IMR-90 (cell line): ENCODE measurements around the gene DPYSL5. TPM values are rescaled to one million over a fixed set of nuclear protein-coding genes. Genes with fewer than 3 reads are reported as not detected.

Source experiments
- ATAC-seq: fragments of 200-7000 bp; cut with Tn5 transposase; 2 replicates; pipeline ENCODE4 v1.9.1; 2020; ENCODE audit warnings: low read depth, mild to moderate bottlenecking, moderate library complexity
- BruUV-seq: library from RNA; stranded (reverse); fragments of 400-500 nt; replicated peaks from 2 replicates; lab custom pipeline; 2021; lab: Mats Ljungman, UMichigan
- CTCF ChIA-PET: fragments of 300-600 bp; formaldehyde crosslinking; extraction: SDS; loops from one replicate; lab custom pipeline; 2021; ENCODE audit warnings: antibody characterized with exemption; lab: Yijun Ruan, JAX
- POLR2A ChIA-PET: fragments of 300-600 bp; sonication (Branson Sonifier 250); formaldehyde crosslinking; loops from one replicate; lab custom pipeline; 2022; ENCODE audit warnings: antibody characterized with exemption; ENCODE audit not compliant: unreplicated experiment; lab: Charles Lee
- DNase-seq: peaks from one replicate; pipeline ENCODE4 v3.0.0; 2013
- H2AFZ ChIP-seq: replicated peaks from 2 replicates; pipeline ENCODE3; 2013; ENCODE audit warnings: low read length, mild to moderate bottlenecking; ENCODE audit not compliant: poor library complexity
- H2AK5ac ChIP-seq: 2 replicates; pipeline ENCODE4 v1.6.1; 2013; ENCODE audit warnings: low read depth, low read length, inconsistent platforms
- H2AK9ac ChIP-seq: replicated peaks from 2 replicates; pipeline ENCODE3; 2013; ENCODE audit warnings: mild to moderate bottlenecking, low read depth, low read length, moderate library complexity; ENCODE audit not compliant: poor library complexity
- H2BK120ac ChIP-seq: 2 replicates; pipeline ENCODE4 v1.6.1; 2013; ENCODE audit warnings: low read depth, low read length, inconsistent platforms
- H2BK15ac ChIP-seq: 3 replicates; pipeline ENCODE4 v1.6.1; 2013; ENCODE audit warnings: low read depth, low read length, inconsistent platforms
- H2BK20ac ChIP-seq: 2 replicates; pipeline ENCODE4 v1.6.1; 2013; ENCODE audit warnings: low read depth, mild to moderate bottlenecking, inconsistent platforms, low read length, moderate library complexity
- H2BK5ac ChIP-seq: 2 replicates; pipeline ENCODE4 v1.6.1; 2013; ENCODE audit warnings: mild to moderate bottlenecking, low read depth, low read length, inconsistent platforms; ENCODE audit not compliant: poor library complexity, severe bottlenecking
- H3K14ac ChIP-seq: replicated peaks from 2 replicates; pipeline ENCODE4 v1.6.1; 2013; ENCODE audit warnings: low read depth, low read length, inconsistent platforms
- H3K18ac ChIP-seq: 2 replicates; pipeline ENCODE4 v1.6.1; 2013; ENCODE audit warnings: low read depth, low read length, control low read depth
- H3K23ac ChIP-seq: 2 replicates; pipeline ENCODE4 v1.6.1; 2013; ENCODE audit warnings: low read depth, low read length, inconsistent platforms
- H3K27ac ChIP-seq: 2 replicates; pipeline ENCODE4 v1.5.1; 2013; ENCODE audit warnings: mild to moderate bottlenecking, control low read depth, low read length; ENCODE audit not compliant: insufficient read depth
- H3K27me3 ChIP-seq: 2 replicates; pipeline ENCODE4 v1.6.1; 2013; ENCODE audit warnings: low read length; ENCODE audit not compliant: control insufficient read depth, insufficient read depth
- H3K36me3 ChIP-seq: 2 replicates; pipeline ENCODE4 v1.6.1; 2013; ENCODE audit warnings: low read length, mixed read lengths; ENCODE audit not compliant: control insufficient read depth, insufficient read depth
- H3K4ac ChIP-seq: 2 replicates; pipeline ENCODE4 v1.6.1; 2013; ENCODE audit warnings: low read depth, low read length, inconsistent platforms
- H3K4me1 ChIP-seq: 2 replicates; pipeline ENCODE4 v1.6.1; 2013; ENCODE audit warnings: low read length, mixed read lengths; ENCODE audit not compliant: control insufficient read depth, insufficient read depth
- H3K4me2 ChIP-seq: 2 replicates; pipeline ENCODE4 v1.6.1; 2013; ENCODE audit warnings: low read depth, mild to moderate bottlenecking, control low read depth, low read length, moderate library complexity
- H3K4me3 ChIP-seq: 2 replicates; pipeline ENCODE4 v1.5.1; 2013; ENCODE audit warnings: low read depth, mild to moderate bottlenecking, control low read depth, low read length, moderate library complexity; ENCODE audit not compliant: insufficient read depth
- H3K56ac ChIP-seq: 2 replicates; pipeline ENCODE4 v1.6.1; 2013; ENCODE audit warnings: low read length, inconsistent platforms; ENCODE audit not compliant: insufficient read depth; ENCODE audit errors: extremely low read depth
- H3K79me1 ChIP-seq, 2 experiments: 2 replicates each; pipeline ENCODE4 v1.6.1; 2013; ENCODE audit warnings: low read length in 2 of 2, inconsistent platforms in 1 of 2, low read depth in 1 of 2
- H3K9ac ChIP-seq: 2 replicates; pipeline ENCODE4 v1.6.1; 2013; ENCODE audit warnings: low read depth, low read length, control low read depth
- H3K9me1 ChIP-seq: 2 replicates; pipeline ENCODE4 v1.6.1; 2013; ENCODE audit warnings: low read length, inconsistent platforms; ENCODE audit not compliant: insufficient read depth
- H3K9me3 ChIP-seq: 2 replicates; pipeline ENCODE4 v1.6.1; 2013; ENCODE audit warnings: low read length; ENCODE audit not compliant: control insufficient read depth, insufficient read depth
- H4K20me1 ChIP-seq: 2 replicates; pipeline ENCODE4 v1.6.1; 2013; ENCODE audit warnings: low read length, inconsistent platforms; ENCODE audit not compliant: insufficient read depth
- H4K5ac ChIP-seq: 2 replicates; pipeline ENCODE4 v1.6.1; 2013; ENCODE audit warnings: mild to moderate bottlenecking, low read depth, low read length, control low read depth
- H4K8ac ChIP-seq, 2 experiments: 2 replicates each; pipeline ENCODE4 v1.6.1; 2013; ENCODE audit warnings: low read depth in 2 of 2, low read length in 2 of 2, control low read depth in 1 of 2, inconsistent platforms in 1 of 2
- H4K91ac ChIP-seq: 2 replicates; pipeline ENCODE4 v1.6.1; 2013; ENCODE audit warnings: low read depth, low read length, inconsistent platforms; ENCODE audit not compliant: insufficient read depth
- CHD1 ChIP-seq: IDR thresholded peaks from 2 replicates; pipeline ENCODE4 v1.6.1; 2012; ENCODE audit warnings: low read depth, low read length, improper control_type of control experiment
- CTCF ChIP-seq: conservative IDR thresholded peaks from 2 replicates; pipeline ENCODE4 v1.5.1; 2012; ENCODE audit warnings: mild to moderate bottlenecking, low read depth, low read length, improper control_type of control experiment
- ELK1 ChIP-seq: fragments of 150-350 bp; IDR thresholded peaks from 2 replicates; pipeline ENCODE4 v1.6.1; 2016; ENCODE audit warnings: low read depth, mild to moderate bottlenecking, low read length, moderate library complexity, borderline replicate concordance
- FOS ChIP-seq: fragments of 150-350 bp; IDR thresholded peaks from 2 replicates; pipeline ENCODE4 v1.6.1; 2016; ENCODE audit warnings: low read depth, low read length
- MAZ ChIP-seq: IDR thresholded peaks from 2 replicates; pipeline ENCODE4 v1.6.1; 2012; ENCODE audit warnings: low read depth, mild to moderate bottlenecking, low read length, improper control_type of control experiment, moderate library complexity, borderline replicate concordance
- MXI1 ChIP-seq: IDR thresholded peaks from 2 replicates; pipeline ENCODE4 v1.6.1; 2012; ENCODE audit warnings: low read depth, mild to moderate bottlenecking, low read length, moderate library complexity, borderline replicate concordance
- NFE2L2 ChIP-seq: fragments of 150-350 bp; IDR thresholded peaks from 2 replicates; pipeline ENCODE4 v1.6.1; 2016; ENCODE audit warnings: low read depth, mild to moderate bottlenecking, low read length
- POLR2A ChIP-seq: IDR thresholded peaks from 2 replicates; pipeline ENCODE4 v1.6.1; 2012; ENCODE audit warnings: mild to moderate bottlenecking, low read depth, low read length
- RAD21 ChIP-seq: IDR thresholded peaks from 2 replicates; pipeline ENCODE4 v1.6.1; 2012; ENCODE audit warnings: low read length, improper control_type of control experiment
- RCOR1 ChIP-seq: IDR thresholded peaks from 2 replicates; pipeline ENCODE4 v1.6.1; 2012; ENCODE audit warnings: mild to moderate bottlenecking, low read length, improper control_type of control experiment; ENCODE audit not compliant: insufficient replicate concordance
- USF2 ChIP-seq: fragments of 150-350 bp; IDR thresholded peaks from 2 replicates; pipeline ENCODE4 v1.6.1; 2017; ENCODE audit warnings: mild to moderate bottlenecking, antibody characterized with exemption, low read length, low read depth
- WGBS, 2 experiments: methylation state at CpG; one replicate each; pipeline versions ENCODE4 v1.1.5 to v1.1.7; 2013; ENCODE audit warnings: missing lambda C conversion rate in 2 of 2; ENCODE audit not compliant: insufficient read length in 1 of 2; ENCODE audit errors: extremely low coverage in 2 of 2; 5-methylcytosine and 5-hydroxymethylcytosine counted together
- dilution Hi-C: fragments of 300-500 bp; cut with HindIII; formaldehyde crosslinking; loops from one replicate; pipeline ENCODE4 v1.14.3; 2018; ENCODE audit warnings: low sequenced_read_pairs; ENCODE audit not compliant: unreplicated experiment
- in situ Hi-C: fragments of 300-500 bp; cut with MboI; formaldehyde crosslinking; loops from 3 replicates; pipeline ENCODE4 v1.14.3; 2019; ENCODE audit warnings: low sequenced_read_pairs, inconsistent platforms, mixed read lengths
- intact Hi-C: fragments of 100-400 bp; cut with micrococcal nuclease; formaldehyde crosslinking; loops from 2 replicates; pipeline ENCODE4 v1.10.0; 2022
- polyA plus RNA-seq, 3 experiments: library from polyadenylated mRNA; depleted of rRNA; stranded (reverse); fragments of >200 nt; gene quantifications; 2 replicates each; pipeline ENCODE4 v1.2.3, GENCODE V29; 2012; ENCODE audit warnings: low replicate concordance in 1 of 3
- total RNA-seq: library from RNA; depleted of rRNA; stranded (reverse); fragments of >200 nt; gene quantifications from 2 replicates; pipeline ENCODE4 v1.2.3, GENCODE V29; 2012

Gene DPYSL5
- total and polyA plus RNA-seq, 2 of the 4 experiments (the other 2 are of a cell fraction): not detected

- Histone ChIP-seq H3K36me3 (no peaks in the 10 kb centered on the region), H3K23ac (no peak overlapping the region), H3K9me3 (no peaks in the 10 kb centered on the region), H3K4me1 (peaks cover 4% of the 10 kb centered on the region; the same call in 1 of the 2 replicates), H2BK5ac (no peak overlapping the region), H4K20me1 (peaks cover 14% of the 10 kb centered on the region; the same call in 1 of the 2 replicates), H3K4me2 (no peak overlapping the region), H2AK9ac (no peak overlapping the region), H2BK20ac (no peak overlapping the region), H3K56ac (no peak overlapping the region), H3K27me3 (no peaks in the 10 kb centered on the region), H3K9ac (no peak overlapping the region), H3K79me1 (no peaks in the 10 kb centered on the region), H3K9me1 (peaks cover 2% of the 10 kb centered on the region; the same call in 1 of the 2 replicates), H3K14ac (no peak overlapping the region), H2AFZ (no peak overlapping the region), H3K4me3 (no peak overlapping the region), H3K4ac (no peak overlapping the region), H4K8ac (no peak overlapping the region), H4K5ac (no peak overlapping the region), H2AK5ac (no peak overlapping the region), H2BK120ac (no peak overlapping the region), H3K27ac (no peak overlapping the region), H4K91ac (no peak overlapping the region), H3K18ac (no peak overlapping the region), H2BK15ac (no peak overlapping the region)
- ChIA-PET CTCF (no interaction called here), POLR2A (no interaction called here)
- in situ Hi-C loops: no loop called here
- ATAC-seq: peak; percentile 45
- BruUV-seq: no TSS peak
- dilution Hi-C loops: no loop called here
- 48% methylated on average over 5 of the region's 8 CpGs; no CpG with 5 or more reads in 1 of the 2 experiments for WGBS, 2 experiments
- peak; percentile 61 for DNase-seq
- TF ChIP-seq RCOR1 (no peak), POLR2A (no peak), USF2 (no peak), RAD21 (no peak), FOS (no peak), CHD1 (no peak), ELK1 (no peak), MAZ (no peak), MXI1 (no peak), NFE2L2 (no peak), CTCF (no peak)
- intact Hi-C loops: no loop called here
These were observed 141.2 kb downstream of the DPYSL5 start for GRCh38 chr2:26989156-26989555.
